ENCODE data around the gene ALK.

ALK gene

DNA sequence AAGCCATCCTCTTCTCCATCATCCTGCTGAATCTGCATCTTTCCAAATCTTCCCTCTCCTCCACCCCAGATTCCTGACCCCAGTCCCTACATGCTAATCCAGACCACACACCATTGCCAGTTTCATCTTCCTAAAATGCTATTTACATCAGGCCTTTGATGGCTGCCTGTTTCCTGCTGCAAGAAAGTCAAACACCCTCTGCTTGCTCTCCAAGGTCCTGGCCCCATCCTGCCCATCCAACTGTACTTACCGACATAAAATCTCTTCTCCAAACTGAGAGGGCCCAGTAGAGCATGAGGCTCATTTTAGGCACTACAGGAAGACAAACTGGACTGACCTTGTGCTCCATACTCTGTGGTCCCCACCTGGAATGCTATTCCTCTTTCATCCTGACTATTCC lies 19.0 kb downstream of the ALK start:
- no peak for DNase-seq (ENCODE audit: low read depth in 2 of 2)

DNA sequence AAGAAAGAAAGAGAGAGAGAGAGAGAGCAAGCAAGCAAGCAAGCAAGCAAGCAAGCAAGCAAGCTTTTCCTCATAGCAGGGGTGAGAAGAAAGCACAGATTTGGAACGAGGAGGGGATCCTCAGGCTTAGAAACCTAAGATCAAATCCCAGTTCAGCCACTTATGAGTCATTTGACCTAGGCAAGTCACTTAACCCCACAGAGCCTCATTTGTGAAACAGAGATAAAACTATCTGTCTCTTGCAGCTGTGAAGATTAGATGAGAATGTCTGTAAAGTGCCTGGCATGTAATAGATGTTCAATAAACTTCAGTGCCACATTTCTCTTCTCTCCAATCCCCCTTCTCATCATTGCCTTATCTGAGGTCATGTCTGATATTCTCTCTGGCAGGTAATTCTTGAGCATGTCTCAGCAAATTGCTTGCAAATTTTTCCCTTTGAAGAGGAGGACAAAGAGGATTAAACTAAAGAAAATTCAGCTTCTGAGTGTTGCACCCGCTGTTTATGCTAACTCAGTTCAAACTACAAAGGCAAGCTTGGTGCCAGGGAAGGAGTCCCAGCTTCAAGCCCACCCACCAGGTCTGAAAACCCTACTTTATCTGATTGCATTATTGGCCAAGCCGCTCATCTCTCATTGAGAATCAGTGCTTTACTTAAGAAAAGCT lies 20.3 kb downstream of the ALK start:
- no peak for DNase-seq (ENCODE audit: low read depth in 2 of 2)

GRCh38 chr2:29898999-29899398 lies 22.4 kb downstream of the ALK start:
- DNase-seq (ENCODE audit: low read depth in 2 of 2), result no peak

GRCh38 chr2:29894822-29895614 lies 26.4 kb downstream of the ALK start:
- DNase-seq (ENCODE audit: low read depth in 2 of 2), result no peak

- DNase-seq (ENCODE audit: low read depth in 2 of 2), result no peak
These were observed 28.7 kb downstream of the ALK start for GRCh38 chr2:29892585-29893259.

GRCh38 chr2:29881089-29881730 lies 40.2 kb downstream of the ALK start:
- DNase-seq (ENCODE audit: low read depth in 2 of 2), result no peak

- no peak for DNase-seq (ENCODE audit: low read depth in 2 of 2)
These were observed 41.3 kb downstream of the ALK start for GRCh38 chr2:29880084-29880483.

DNA sequence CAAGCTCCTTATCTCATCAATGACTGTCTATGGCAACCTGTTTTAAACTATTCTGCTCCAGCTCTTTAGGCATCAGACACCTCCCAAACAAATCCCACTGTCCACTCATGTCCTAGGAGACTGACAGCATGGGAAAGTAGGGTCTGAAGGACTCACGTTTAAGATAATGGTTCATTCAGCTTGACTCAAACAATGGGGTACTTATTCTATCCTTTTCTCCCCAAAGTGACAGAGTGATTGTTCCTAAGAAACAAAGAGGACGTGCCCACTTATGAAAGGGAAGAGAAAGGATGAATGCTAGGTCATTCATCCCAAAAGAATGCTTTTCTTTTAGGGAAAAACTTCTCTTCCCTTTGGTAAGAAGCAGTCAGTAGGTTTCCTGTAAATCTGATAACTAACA lies 41.9 kb downstream of the ALK start:
- no peak for DNase-seq (ENCODE audit: low read depth in 2 of 2)

- DNase-seq (ENCODE audit: low read depth in 2 of 2), result no peak
These were observed 42.5 kb downstream of the ALK start for GRCh38 chr2:29878898-29879297.

DNA sequence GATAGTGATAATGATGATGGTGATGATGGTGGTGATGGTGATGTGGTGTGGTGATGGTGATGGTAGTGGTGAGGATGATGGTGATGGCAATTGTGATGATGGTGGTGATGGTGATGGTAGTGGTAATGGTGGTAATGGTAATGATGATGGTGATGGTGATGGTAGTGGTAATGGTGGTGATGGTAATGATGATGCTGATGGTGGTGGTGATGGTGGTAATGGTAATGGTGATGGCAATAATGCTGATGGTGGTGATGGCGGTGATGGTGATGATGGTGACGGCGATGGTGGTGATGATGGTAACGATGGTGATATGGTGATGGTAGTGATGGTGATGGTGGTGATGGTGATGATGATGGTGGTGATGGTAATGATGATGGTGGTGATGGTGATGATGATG lies 45.0 kb downstream of the ALK start:
- no peak for DNase-seq (ENCODE audit: low read depth in 2 of 2)

- DNase-seq (ENCODE audit: low read depth in 2 of 2), result no peak
These were observed 46.6 kb downstream of the ALK start for GRCh38 chr2:29874745-29875144.

DNA sequence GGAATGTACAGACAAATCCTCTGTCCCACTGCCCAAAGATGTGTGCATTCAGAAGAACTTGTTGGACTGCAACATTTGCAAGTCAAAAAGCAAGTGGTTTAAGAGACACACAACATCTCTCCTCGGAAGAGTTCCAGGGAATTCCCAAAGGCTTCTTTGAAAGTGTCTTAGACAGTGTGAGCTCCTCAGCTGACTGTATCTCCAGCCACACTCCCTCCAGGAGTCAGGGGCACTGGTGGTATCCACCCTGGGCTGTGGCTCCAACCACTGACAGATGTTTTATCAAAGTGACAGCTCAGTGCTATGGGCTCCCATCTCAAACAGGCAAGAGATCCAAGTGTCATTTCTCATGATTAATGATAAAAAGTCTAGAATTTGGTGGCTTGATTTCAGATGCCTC lies 48.5 kb downstream of the ALK start:
- no peak for DNase-seq (ENCODE audit: low read depth in 2 of 2)

DNA sequence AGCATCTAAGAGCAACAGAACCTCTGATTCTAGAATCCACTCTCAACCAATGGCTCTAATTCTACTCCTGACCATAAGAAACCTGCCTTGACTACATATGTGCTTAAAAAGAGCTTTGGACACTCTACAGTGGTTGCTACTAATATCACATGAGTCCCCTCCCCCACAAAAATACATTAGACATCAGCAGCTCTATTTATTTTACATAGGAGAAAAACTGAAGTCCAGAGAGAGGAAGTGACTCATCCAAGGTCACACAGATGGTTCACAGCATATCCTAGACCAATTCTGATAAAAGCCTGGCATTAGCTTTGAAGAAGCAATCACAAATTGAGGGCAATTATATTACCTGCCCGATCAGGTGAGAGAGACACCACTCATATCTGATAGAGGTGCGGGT lies 49.8 kb downstream of the ALK start:
- no peak for DNase-seq (ENCODE audit: low read depth in 2 of 2)

- DNase-seq (ENCODE audit: low read depth in 2 of 2), result no peak
These were observed 55.9 kb downstream of the ALK start for GRCh38 chr2:29865512-29865911.

DNA sequence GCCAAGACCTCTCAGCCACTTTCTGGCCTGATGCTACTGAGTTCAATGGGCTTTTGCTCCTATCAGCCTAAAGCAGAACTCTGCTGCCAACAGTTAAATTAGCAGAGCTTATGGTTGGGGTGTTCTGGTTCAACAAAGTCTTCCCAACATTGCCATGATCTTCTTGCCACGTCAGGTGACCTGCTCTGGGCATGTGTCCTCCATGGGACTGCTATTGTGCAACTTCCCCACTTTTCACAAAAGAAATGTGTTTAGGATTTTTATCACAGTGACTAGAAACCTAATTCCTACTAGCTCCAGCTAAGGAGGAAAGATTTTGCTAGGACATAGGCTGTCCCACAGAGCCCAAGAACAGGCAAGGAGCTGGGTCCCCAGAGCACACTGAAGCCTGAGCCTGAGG lies 56.4 kb downstream of the ALK start:
- DNase-seq (ENCODE audit: low read depth in 2 of 2), result no peak

GRCh38 chr2:29855924-29856639 lies 65.3 kb downstream of the ALK start:
- DNase-seq (ENCODE audit: low read depth in 2 of 2), result no peak

- DNase-seq (ENCODE audit: low read depth in 2 of 2), result no peak
These were observed 70.6 kb downstream of the ALK start for GRCh38 chr2:29850794-29851193.

- DNase-seq (ENCODE audit: low read depth in 2 of 2), result no peak
These were observed 72.6 kb downstream of the ALK start for GRCh38 chr2:29848566-29849310.

DNA sequence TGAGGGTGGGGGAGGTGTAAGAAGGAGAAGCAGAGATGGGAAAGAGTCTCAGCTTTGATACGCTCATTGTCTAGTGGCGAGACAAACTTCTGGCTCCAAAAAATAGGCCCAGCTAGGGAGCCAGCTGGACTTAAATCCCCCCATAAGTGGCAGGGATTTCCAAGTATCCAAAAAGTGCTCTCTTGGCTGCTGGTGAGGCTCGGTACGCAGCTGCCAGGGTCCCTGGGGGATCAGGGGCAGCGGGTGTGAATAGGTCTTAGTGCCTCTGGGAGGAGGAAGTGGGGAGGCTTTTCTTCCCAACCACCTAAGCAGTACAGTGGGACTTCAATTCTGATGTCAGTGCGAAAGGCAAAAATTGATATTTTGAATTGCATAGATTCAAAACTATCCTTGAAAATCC lies 73.5 kb downstream of the ALK start:
- DNase-seq (ENCODE audit: low read depth in 2 of 2), result no peak

DNA sequence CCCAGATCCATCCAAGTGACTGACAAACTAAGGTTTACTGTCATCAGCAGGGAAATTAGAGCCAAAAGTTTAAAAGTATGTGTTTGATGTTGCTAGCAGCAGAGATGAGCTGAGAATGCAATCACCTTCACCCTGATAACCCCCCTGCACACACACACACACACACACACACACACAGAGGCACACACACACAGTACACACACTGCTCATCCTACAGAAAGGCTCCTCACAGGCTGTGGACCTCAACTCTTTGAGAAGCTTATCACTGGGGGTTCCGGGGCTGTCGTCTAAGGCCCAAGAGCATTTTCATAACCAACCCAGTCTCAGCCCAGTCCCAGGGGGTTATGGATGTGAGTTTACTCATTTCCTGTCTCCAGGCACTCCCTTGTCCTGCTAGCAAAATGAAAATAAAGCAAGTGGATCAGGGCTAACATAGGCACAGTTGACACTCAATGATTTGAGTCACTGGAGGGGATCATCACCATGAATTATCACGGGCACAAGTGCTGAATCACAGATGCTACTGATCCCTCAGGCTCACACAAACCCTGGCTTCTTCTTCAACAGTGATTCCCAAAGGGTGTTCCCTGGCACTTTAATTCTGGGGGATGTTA lies 76.6 kb downstream of the ALK start:
- DNase-seq (ENCODE audit: low read depth in 2 of 2), result no peak
